Ovary (tissue), 3 donors: Measurements from ENCODE around the gene EGF.

Source experiments
- CTCF ChIP-seq, 3 donors: fragments of 450-650 bp in 2 of 3; fragments of 200-600 bp in 1 of 3; IDR thresholded peaks; one replicate each; pipeline versions ENCODE4 v1.5.1 to v1.8.0; 2016 to 2022; ENCODE audit warnings: antibody characterized with exemption in 3 of 3, mild to moderate bottlenecking in 1 of 3
- EP300 ChIP-seq: sonication (generic); formaldehyde crosslinking; IDR thresholded peaks from one replicate; pipeline ENCODE4 v1.6.1; 2017; ENCODE audit warnings: antibody characterized with exemption
- POLR2A ChIP-seq: fragments of 450-650 bp; IDR thresholded peaks from one replicate; pipeline ENCODE4 v1.6.1; 2017; ENCODE audit warnings: antibody characterized with exemption, mild to moderate bottlenecking, moderate library complexity
- donor health status: DM: no; HTN: no; CAD: no.

- TF ChIP-seq EP300 (no peak), CTCF (IDR thresholded peaks at IDR 0.05) (no peak), POLR2A (no peak)
Observed at GRCh38 chr4:109955146-109955545, 42.5 kb downstream of the EGF start.
